ENCODE measurements around the gene HPSE2. TPM values are rescaled to one million over a fixed set of nuclear protein-coding genes. Genes with fewer than 3 reads are reported as not detected.

HPSE2 gene
- total RNA-seq, 2 experiments from 2014 or later, result not detected

- TF ChIP-seq, protein P1, sequence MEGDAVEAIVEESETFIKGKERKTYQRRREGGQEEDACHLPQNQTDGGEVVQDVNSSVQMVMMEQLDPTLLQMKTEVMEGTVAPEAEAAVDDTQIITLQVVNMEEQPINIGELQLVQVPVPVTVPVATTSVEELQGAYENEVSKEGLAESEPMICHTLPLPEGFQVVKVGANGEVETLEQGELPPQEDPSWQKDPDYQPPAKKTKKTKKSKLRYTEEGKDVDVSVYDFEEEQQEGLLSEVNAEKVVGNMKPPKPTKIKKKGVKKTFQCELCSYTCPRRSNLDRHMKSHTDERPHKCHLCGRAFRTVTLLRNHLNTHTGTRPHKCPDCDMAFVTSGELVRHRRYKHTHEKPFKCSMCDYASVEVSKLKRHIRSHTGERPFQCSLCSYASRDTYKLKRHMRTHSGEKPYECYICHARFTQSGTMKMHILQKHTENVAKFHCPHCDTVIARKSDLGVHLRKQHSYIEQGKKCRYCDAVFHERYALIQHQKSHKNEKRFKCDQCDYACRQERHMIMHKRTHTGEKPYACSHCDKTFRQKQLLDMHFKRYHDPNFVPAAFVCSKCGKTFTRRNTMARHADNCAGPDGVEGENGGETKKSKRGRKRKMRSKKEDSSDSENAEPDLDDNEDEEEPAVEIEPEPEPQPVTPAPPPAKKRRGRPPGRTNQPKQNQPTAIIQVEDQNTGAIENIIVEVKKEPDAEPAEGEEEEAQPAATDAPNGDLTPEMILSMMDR (IDR thresholded peaks at IDR 0.05), result no peak
- H3K36me3 Mint-ChIP-seq (ENCODE audit: low read depth), result no peaks in the 10 kb centered on the region
- peaks cover 7% of the 10 kb centered on the region for H3K27me3 Mint-ChIP-seq
- DNase-seq (no peak), ATAC-seq (no peak)
- H3K4me3 Mint-ChIP-seq, result no peak overlapping the region
- ChIA-PET POLR2A (interaction anchor here (1.2 kb wide), 1 partner anchor 84 kb away, joined by 4 read pairs; no protein-coding TSS in a partner anchor), CTCF (no interaction called here)
- H3K4me1 Mint-ChIP-seq (ENCODE audit: low read depth), result no peaks in the 10 kb centered on the region
- no peak overlapping the region for H3K27ac Mint-ChIP-seq
- intact Hi-C loops (cut with micrococcal nuclease), result no loop called here
- peaks cover 8% of the 10 kb centered on the region for H3K9me3 Mint-ChIP-seq
Measured at GRCh38 chr10:99123851-99124250, 111.8 kb downstream of the HPSE2 start.

- DNase-seq (no peak), ATAC-seq (no peak)
- H3K36me3 Mint-ChIP-seq (ENCODE audit: low read depth), result no peaks in the 10 kb centered on the region
- peaks cover 5% of the 10 kb centered on the region for H3K27me3 Mint-ChIP-seq
- peaks cover 8% of the 10 kb centered on the region for H3K9me3 Mint-ChIP-seq
- no peak overlapping the region for H3K27ac Mint-ChIP-seq
- TF ChIP-seq, protein P1 (IDR thresholded peaks at IDR 0.05), result no peak
- intact Hi-C loops (cut with micrococcal nuclease), result no loop called here
- H3K4me3 Mint-ChIP-seq, result no peak overlapping the region
- H3K4me1 Mint-ChIP-seq (ENCODE audit: low read depth), result no peaks in the 10 kb centered on the region
- POLR2A ChIA-PET, result interaction anchor here (1.2 kb wide), 1 partner anchor 84 kb away, joined by 4 read pairs; no protein-coding TSS in a partner anchor
- CTCF ChIA-PET, result no interaction called here
Measured at GRCh38 chr10:99123336-99123735, 112.3 kb downstream of the HPSE2 start.

DNA sequence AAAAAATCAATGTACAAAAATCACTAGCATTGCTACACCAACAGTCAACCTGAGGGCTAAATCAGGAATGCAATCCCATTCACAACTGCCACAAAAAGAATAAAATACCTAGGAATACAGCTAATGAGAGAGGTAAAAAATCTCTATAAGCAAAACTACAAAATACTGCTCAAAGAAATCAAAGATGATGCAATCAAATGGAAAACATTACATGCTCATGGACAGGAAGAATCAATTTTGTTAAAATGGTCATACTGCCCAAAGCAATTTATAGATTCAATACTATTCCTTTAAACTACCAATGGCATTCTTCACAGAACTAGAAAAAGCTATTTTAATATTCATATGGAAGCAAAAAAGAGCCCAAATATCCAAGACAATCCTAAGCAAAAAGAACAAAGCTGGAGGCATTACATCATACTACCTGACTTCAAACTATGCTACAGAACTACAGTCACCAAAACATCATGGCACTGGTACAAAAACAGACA lies 116.3 kb downstream of the HPSE2 start:
- intact Hi-C loops (cut with micrococcal nuclease), result no loop called here
- ChIA-PET CTCF (interaction anchor here (0.6 kb wide), 1 partner anchor 76 kb away, joined by 3 read pairs; no protein-coding TSS in a partner anchor), POLR2A (no interaction called here)
- TF ChIP-seq, protein P1 (IDR thresholded peaks at IDR 0.05), result no peak
- no peak overlapping the region for H3K4me3 Mint-ChIP-seq
- peaks cover 2% of the 10 kb centered on the region for H3K9me3 Mint-ChIP-seq
- H3K4me1 Mint-ChIP-seq (ENCODE audit: low read depth), result no peaks in the 10 kb centered on the region
- DNase-seq (no peak), ATAC-seq (no peak)
- peaks cover 5% of the 10 kb centered on the region for H3K27me3 Mint-ChIP-seq
- no peak overlapping the region for H3K27ac Mint-ChIP-seq
- H3K36me3 Mint-ChIP-seq (ENCODE audit: low read depth), result no peaks in the 10 kb centered on the region

- H3K36me3 Mint-ChIP-seq (ENCODE audit: low read depth), result no peaks in the 10 kb centered on the region
- DNase-seq (no peak), ATAC-seq (no peak)
- CTCF ChIA-PET, result interaction anchor here (0.8 kb wide), 1 partner anchor 11 kb away, joined by 3 read pairs; no protein-coding TSS in a partner anchor
- TF ChIP-seq, protein P1 (IDR thresholded peaks at IDR 0.05), result no peak
- no peak overlapping the region for H3K4me3 Mint-ChIP-seq
- no peak overlapping the region for H3K27ac Mint-ChIP-seq
- no peaks in the 10 kb centered on the region for H3K4me1 Mint-ChIP-seq (ENCODE audit: low read depth)
- H3K27me3 Mint-ChIP-seq, result peaks cover under 1% of the 10 kb centered on the region
- intact Hi-C loops (cut with micrococcal nuclease), result no loop called here
- H3K9me3 Mint-ChIP-seq, result no peaks in the 10 kb centered on the region
- POLR2A ChIA-PET, result no interaction called here
Measured at GRCh38 chr10:99115703-99116102, 119.9 kb downstream of the HPSE2 start.

- TF ChIP-seq, protein P1 (IDR thresholded peaks at IDR 0.05), result no peak
- no peak overlapping the region for H3K4me3 Mint-ChIP-seq
- no peaks in the 10 kb centered on the region for H3K36me3 Mint-ChIP-seq (ENCODE audit: low read depth)
- intact Hi-C loops (cut with micrococcal nuclease), result no loop called here
- CTCF ChIA-PET, result no interaction called here
- H3K4me1 Mint-ChIP-seq (ENCODE audit: low read depth), result no peaks in the 10 kb centered on the region
- POLR2A ChIA-PET, result no interaction called here
- DNase-seq, result no peak
- peaks cover 2% of the 10 kb centered on the region for H3K9me3 Mint-ChIP-seq
- no peaks in the 10 kb centered on the region for H3K27me3 Mint-ChIP-seq
- no peak for ATAC-seq
- no peak overlapping the region for H3K27ac Mint-ChIP-seq
Measured at GRCh38 chr10:99085358-99085757, 150.3 kb downstream of the HPSE2 start.
